Glutamatergic neuron (in vitro differentiated cells): Measurements from ENCODE around the gene CIDEC. TPM values are rescaled to one million over a fixed set of nuclear protein-coding genes. Genes with fewer than 3 reads are reported as not detected.

Experiments
- DNase-seq: peaks from one replicate; pipeline ENCODE4 v3.0.0; 2022
- H3K27ac Mint-ChIP-seq: one replicate; pipeline ENCODE4 v1.8.0; 2020; ENCODE audit warnings: mild to moderate bottlenecking, mixed read lengths, inconsistent platforms; ENCODE audit not compliant: unreplicated experiment
- H3K27me3 Mint-ChIP-seq: one replicate; pipeline ENCODE4 v1.8.0; 2020; ENCODE audit warnings: mild to moderate bottlenecking, moderate library complexity, mixed read lengths, inconsistent platforms; ENCODE audit not compliant: unreplicated experiment
- H3K36me3 Mint-ChIP-seq: one replicate; pipeline ENCODE4 v1.8.0; 2020; ENCODE audit warnings: mild to moderate bottlenecking, mixed read lengths, inconsistent platforms; ENCODE audit not compliant: unreplicated experiment
- H3K4me1 Mint-ChIP-seq: one replicate; pipeline ENCODE4 v1.8.0; 2020; ENCODE audit warnings: mild to moderate bottlenecking, low read depth, mixed read lengths, inconsistent platforms; ENCODE audit not compliant: unreplicated experiment
- H3K4me3 Mint-ChIP-seq: one replicate; pipeline ENCODE4 v1.8.0; 2020; ENCODE audit warnings: mild to moderate bottlenecking, mixed read lengths, inconsistent platforms; ENCODE audit not compliant: unreplicated experiment
- H3K9me3 Mint-ChIP-seq: one replicate; pipeline ENCODE4 v1.8.0; 2020; ENCODE audit warnings: mild to moderate bottlenecking, moderate library complexity, mixed read lengths, inconsistent platforms; ENCODE audit not compliant: unreplicated experiment
- total RNA-seq: library from RNA; stranded (reverse); fragmentation: NEBNext Ultra II Directional; extraction: Animal tissue kit (Norgen Biotek cat#: 25700); gene quantifications from one replicate; pipeline ENCODE4 v1.2.1, GENCODE V29; 2021; ENCODE audit not compliant: unreplicated experiment
- TF ChIP-seq, protein P1 (sequence below): fragments of 200-600 bp; sonication (generic); IDR thresholded peaks from one replicate; pipeline ENCODE4 v1.5.0; 2021; ENCODE audit not compliant: partially characterized antibody, unreplicated experiment

Gene CIDEC
- total RNA-seq, 1 donor from 2014 or later: not detected

DNA sequence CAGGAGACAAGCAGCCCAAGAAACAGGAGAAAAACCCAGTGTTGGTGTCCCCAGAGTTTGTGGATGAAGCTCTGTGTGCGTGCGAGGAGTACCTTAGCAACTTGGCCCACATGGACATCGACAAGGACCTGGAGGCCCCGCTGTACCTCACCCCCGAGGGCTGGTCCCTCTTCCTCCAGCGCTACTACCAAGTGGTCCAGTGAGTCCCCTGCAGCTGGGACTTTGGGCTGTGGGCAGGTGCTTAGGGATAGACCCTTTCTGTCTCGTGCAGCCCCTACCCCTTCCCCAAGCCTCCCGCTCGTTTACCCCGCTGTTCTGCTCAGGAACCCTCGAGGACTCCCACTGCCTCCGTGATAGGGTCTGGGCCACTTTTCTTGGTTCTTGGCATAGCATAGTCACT is 59.5 kb downstream of the CIDEC start:
- Mint-ChIP-seq H3K27ac (no peak overlapping the region), H3K27me3 (peaks cover 2% of the 10 kb centered on the region), H3K9me3 (no peaks in the 10 kb centered on the region), H3K36me3 (peaks cover 5% of the 10 kb centered on the region), H3K4me3 (no peak overlapping the region), H3K4me1 (no peaks in the 10 kb centered on the region)
- TF ChIP-seq, protein P1, sequence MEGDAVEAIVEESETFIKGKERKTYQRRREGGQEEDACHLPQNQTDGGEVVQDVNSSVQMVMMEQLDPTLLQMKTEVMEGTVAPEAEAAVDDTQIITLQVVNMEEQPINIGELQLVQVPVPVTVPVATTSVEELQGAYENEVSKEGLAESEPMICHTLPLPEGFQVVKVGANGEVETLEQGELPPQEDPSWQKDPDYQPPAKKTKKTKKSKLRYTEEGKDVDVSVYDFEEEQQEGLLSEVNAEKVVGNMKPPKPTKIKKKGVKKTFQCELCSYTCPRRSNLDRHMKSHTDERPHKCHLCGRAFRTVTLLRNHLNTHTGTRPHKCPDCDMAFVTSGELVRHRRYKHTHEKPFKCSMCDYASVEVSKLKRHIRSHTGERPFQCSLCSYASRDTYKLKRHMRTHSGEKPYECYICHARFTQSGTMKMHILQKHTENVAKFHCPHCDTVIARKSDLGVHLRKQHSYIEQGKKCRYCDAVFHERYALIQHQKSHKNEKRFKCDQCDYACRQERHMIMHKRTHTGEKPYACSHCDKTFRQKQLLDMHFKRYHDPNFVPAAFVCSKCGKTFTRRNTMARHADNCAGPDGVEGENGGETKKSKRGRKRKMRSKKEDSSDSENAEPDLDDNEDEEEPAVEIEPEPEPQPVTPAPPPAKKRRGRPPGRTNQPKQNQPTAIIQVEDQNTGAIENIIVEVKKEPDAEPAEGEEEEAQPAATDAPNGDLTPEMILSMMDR: no peak
- no peak for DNase-seq

DNA sequence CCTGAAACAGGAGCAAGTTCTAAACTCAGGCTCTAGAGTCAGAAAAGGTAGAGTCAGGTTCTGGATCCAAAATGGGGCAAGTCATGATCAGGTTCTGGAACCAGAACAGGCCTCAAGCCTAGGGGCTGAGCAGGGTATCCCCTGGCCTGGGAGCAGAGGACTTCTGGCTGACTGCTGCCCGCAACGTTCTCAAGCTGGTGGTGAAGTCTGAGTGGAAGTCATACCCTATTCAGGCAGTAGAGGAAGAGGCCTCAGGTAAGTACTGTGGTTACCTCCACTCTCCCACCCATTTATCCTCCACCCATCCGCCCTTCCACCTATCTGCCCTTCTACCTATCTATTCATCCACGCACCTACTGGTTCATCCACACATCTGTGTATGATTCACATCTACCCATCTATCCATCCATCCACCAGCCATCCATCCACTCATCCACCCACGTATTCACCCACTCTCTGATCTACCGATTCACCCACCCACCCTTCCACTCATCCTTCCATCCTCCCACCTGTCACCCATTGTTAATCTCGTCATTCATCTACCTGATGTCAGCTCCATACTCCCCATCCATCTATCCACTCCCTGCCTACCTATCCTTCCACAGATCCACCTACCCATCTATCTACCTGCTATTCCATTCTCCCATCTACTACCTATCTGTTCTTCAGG is 61.3 kb downstream of the CIDEC start:
- Mint-ChIP-seq H3K9me3 (no peaks in the 10 kb centered on the region), H3K27ac (no peak overlapping the region), H3K36me3 (peaks cover 5% of the 10 kb centered on the region), H3K27me3 (peaks cover under 1% of the 10 kb centered on the region), H3K4me3 (no peak overlapping the region), H3K4me1 (no peaks in the 10 kb centered on the region)
- no peak for DNase-seq
- TF ChIP-seq, protein P1: no peak

DNA sequence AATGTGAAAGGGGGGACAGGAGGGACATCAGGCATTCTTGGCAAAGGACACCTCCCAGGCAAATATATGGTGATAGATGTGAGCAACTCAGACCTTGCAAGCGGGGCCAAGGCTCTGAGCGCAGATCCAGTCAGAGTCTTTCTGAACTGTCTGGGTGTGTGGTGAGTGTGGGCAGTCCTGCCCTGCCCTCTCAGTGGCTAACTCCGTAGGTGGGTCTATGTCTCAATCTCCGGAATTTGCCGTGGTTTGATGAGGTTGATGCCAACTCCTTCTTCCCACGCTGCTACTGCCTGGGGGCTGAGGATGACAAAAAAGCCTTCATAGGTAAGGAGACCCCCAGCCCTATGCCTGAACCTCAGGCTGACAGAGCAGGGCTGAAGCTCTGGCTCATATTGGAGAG is 62.6 kb downstream of the CIDEC start:
- Mint-ChIP-seq H3K4me3 (no peak overlapping the region), H3K4me1 (no peaks in the 10 kb centered on the region), H3K27me3 (no peaks in the 10 kb centered on the region), H3K36me3 (peaks cover 5% of the 10 kb centered on the region), H3K9me3 (no peaks in the 10 kb centered on the region), H3K27ac (no peak overlapping the region)
- no peak for DNase-seq
- TF ChIP-seq, protein P1: no peak

Other genes starting within 250 kb of the CIDEC start
- 45.7 TPM for gene MTMR14, start 230.7 kb downstream of the CIDEC start, total RNA-seq
- 54.6 TPM for gene CPNE9, start 176.4 kb downstream of the CIDEC start, total RNA-seq
- gene BRPF1, start 148.5 kb downstream of the CIDEC start, total RNA-seq: 30.6 TPM
- gene OGG1, start 130.3 kb downstream of the CIDEC start, total RNA-seq: 76.5 TPM
- 8.2 TPM for gene CAMK1, start 110.3 kb downstream of the CIDEC start, total RNA-seq
- gene TADA3, start 87.8 kb downstream of the CIDEC start, total RNA-seq: 59.1 TPM
- 164 TPM for gene ARPC4, start 87.2 kb downstream of the CIDEC start, total RNA-seq
- gene TTLL3, start 70.0 kb downstream of the CIDEC start, total RNA-seq: 45.7 TPM
- 81.7 TPM for gene RPUSD3, start 36.2 kb downstream of the CIDEC start, total RNA-seq
- 37.8 TPM for gene JAGN1, start 10.4 kb upstream of the CIDEC start, total RNA-seq
- gene IL17RE, start 22.6 kb upstream of the CIDEC start, total RNA-seq: 3.9 TPM
- 41.9 TPM for gene IL17RC, start 36.8 kb upstream of the CIDEC start, total RNA-seq
- gene CRELD1, start 53.6 kb upstream of the CIDEC start, total RNA-seq: 92.6 TPM
- gene PRRT3, start 72.2 kb upstream of the CIDEC start, total RNA-seq: 8.9 TPM
- gene EMC3, start 106.6 kb upstream of the CIDEC start, total RNA-seq: 49.0 TPM
- gene FANCD2, start 146.2 kb upstream of the CIDEC start, total RNA-seq: 7.0 TPM
- gene FANCD2OS, start 228.0 kb upstream of the CIDEC start, total RNA-seq: not detected
- 126 TPM for gene BRK1, start 235.4 kb upstream of the CIDEC start, total RNA-seq